Brain microvascular endothelial cell (primary cell): ENCODE measurements around the gene NAAA.
A peak's percentile ranks its signal among the peaks of the same experiment; 100 is the strongest.

Experiments used
- DNase-seq: peaks from one replicate; pipeline ENCODE4 v3.0.0-alpha.2; 2020
- H3K27ac ChIP-seq: fragments of 250-450 bp; sonication (Bioruptor Pico); 2 replicates; pipeline ENCODE4 v1.5.1; 2020; ENCODE audit warnings: mild to moderate bottlenecking, moderate library complexity
- H3K27me3 ChIP-seq: fragments of 250-450 bp; sonication (Bioruptor Pico); replicated peaks from 2 replicates; pipeline ENCODE4 v1.5.1; 2020; ENCODE audit warnings: mild to moderate bottlenecking
- H3K36me3 ChIP-seq: fragments of 250-450 bp; sonication (Bioruptor Pico); replicated peaks from 2 replicates; pipeline ENCODE4 v1.5.1; 2020; ENCODE audit warnings: mild to moderate bottlenecking
- H3K4me3 ChIP-seq: 2 replicates; pipeline ENCODE4 v1.5.1; 2011; ENCODE audit warnings: low read depth, mild to moderate bottlenecking, control low read depth, low read length, moderate library complexity
- in situ Hi-C: cut with HindIII; loops from 2 replicates; pipeline ENCODE4 v1.10.0; 2017; ENCODE audit warnings: low sequenced_read_pairs, low pct_ligation_motif_present
- TF ChIP-seq, protein P1 (sequence below): IDR thresholded peaks from 2 replicates; pipeline ENCODE4 v1.5.1; 2011; ENCODE audit warnings: low read depth, mild to moderate bottlenecking, moderate library complexity, low read length, control low read depth, inconsistent platforms; ENCODE audit errors: missing control alignments

NAAA gene

DNA sequence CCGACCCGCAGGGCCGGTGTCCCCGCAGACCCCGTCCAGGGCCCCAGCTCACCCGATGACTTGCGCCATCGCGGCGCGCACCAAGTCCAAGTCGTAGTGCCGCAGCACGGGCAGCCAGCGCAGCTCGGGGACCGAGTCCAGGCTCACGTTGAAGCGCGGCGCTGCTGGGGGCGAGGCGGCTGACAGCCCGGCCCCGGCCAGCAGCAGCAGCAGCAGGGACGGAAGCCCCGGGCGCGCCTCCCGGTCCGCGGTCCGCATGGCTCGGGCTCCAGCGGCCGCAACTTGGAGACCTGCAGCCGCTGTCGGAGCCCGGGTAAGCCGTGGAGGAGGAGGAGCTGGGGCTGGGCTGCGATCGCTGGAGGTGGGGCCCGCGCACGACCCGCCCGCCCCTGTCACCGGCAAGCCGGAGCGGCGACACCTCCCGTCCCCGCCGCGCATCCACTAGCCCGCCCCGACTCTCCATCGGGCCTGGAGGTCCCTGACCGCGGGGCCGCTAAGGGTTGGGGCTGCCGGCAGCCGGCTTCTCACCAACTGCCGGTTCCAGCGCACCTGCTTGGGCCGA is at the start of gene NAAA:
Gene NAAA (minus strand): TSS at position 322 of the 562 bp plus-strand sequence. CDS start 64 bp downstream, at position 258.
- in situ Hi-C loops, result no loop called here
- Histone ChIP-seq H3K4me3 (peak within 1 kb of the TSS; percentile 83), H3K36me3 (peaks cover 7% of the 10 kb centered on the region), H3K27me3 (no peaks in the 10 kb centered on the region), H3K27ac (peak within 1 kb of the TSS; percentile 36)
- DNase-seq, result peak; percentile 25
- TF ChIP-seq, protein P1, sequence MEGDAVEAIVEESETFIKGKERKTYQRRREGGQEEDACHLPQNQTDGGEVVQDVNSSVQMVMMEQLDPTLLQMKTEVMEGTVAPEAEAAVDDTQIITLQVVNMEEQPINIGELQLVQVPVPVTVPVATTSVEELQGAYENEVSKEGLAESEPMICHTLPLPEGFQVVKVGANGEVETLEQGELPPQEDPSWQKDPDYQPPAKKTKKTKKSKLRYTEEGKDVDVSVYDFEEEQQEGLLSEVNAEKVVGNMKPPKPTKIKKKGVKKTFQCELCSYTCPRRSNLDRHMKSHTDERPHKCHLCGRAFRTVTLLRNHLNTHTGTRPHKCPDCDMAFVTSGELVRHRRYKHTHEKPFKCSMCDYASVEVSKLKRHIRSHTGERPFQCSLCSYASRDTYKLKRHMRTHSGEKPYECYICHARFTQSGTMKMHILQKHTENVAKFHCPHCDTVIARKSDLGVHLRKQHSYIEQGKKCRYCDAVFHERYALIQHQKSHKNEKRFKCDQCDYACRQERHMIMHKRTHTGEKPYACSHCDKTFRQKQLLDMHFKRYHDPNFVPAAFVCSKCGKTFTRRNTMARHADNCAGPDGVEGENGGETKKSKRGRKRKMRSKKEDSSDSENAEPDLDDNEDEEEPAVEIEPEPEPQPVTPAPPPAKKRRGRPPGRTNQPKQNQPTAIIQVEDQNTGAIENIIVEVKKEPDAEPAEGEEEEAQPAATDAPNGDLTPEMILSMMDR, result peak; percentile 32

GRCh38 chr4:75989846-75990528 is 49.2 kb upstream of the NAAA start:
- H3K36me3 ChIP-seq, result no peaks in the 10 kb centered on the region
- TF ChIP-seq, protein P1, result no peak
- peak overlapping the region; percentile 96 for H3K4me3 ChIP-seq
- no peaks in the 10 kb centered on the region for H3K27me3 ChIP-seq
- H3K27ac ChIP-seq, result peak overlapping the region; percentile 45
- in situ Hi-C loops, result no loop called here
- DNase-seq, result peak; percentile 14

DNA sequence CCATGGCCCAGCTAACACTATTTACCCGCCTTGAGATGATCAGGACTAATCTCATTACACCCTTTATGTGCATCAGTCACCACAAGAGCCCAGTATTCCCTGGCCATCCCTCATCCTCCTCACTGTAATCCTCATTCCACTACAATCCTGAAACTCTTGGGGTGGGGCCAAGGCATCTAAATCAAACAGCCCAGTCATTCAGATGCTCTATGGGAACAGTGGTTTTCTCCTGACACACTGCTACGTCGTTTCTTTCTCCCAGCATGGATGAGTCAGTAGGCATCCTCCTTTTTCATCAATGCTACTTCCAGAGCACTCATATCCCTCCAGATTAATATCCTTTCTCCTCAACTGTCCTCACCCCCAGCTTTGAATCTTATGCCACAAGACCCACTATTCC is 44.3 kb upstream of the NAAA start:
- in situ Hi-C loops, result no loop called here
- Histone ChIP-seq H3K36me3 (peaks cover 12% of the 10 kb centered on the region), H3K4me3 (no peak overlapping the region), H3K27ac (peak overlapping the region; percentile 46), H3K27me3 (no peaks in the 10 kb centered on the region)
- TF ChIP-seq, protein P1, result no peak
- DNase-seq, result peak; percentile 91

DNA sequence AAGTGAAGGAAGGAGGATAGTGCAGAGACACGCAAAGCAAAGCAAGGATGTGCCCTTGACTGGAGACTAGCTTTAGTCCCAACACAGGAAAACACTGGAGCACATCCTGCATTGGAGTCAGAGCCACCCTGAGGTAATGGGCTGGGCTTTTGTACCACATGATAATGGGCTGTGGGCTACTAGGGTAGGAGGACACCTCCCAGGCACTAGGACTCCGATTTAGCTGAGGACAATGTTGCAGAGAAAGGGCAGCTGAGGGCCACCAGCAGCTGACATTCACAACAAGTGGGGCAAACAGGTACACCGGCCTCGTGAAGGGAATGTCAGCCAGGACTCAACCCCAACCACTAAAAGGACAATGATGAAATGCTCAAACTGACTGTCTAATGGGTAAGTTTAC is 39.8 kb upstream of the NAAA start:
- in situ Hi-C loops, result no loop called here
- Histone ChIP-seq H3K27me3 (no peaks in the 10 kb centered on the region), H3K27ac (no peak overlapping the region), H3K36me3 (peaks cover 33% of the 10 kb centered on the region), H3K4me3 (no peak overlapping the region)
- no peak for DNase-seq
- TF ChIP-seq, protein P1, result no peak

- H3K27ac ChIP-seq, result no peak overlapping the region
- H3K4me3 ChIP-seq, result no peak overlapping the region
- H3K27me3 ChIP-seq, result no peaks in the 10 kb centered on the region
- peaks cover 57% of the 10 kb centered on the region for H3K36me3 ChIP-seq
- TF ChIP-seq, protein P1, result no peak
- DNase-seq, result no peak
- in situ Hi-C loops, result no loop called here
These were observed 35.4 kb upstream of the NAAA start for GRCh38 chr4:75976177-75976576.
